Measurements from ENCODE around the gene MAX.

GRCh38 chr14:65115615-65116014 is 13.3 kb upstream of the MAX start:
- TF ChIP-seq MAX (IDR thresholded peaks at IDR 0.05) (peak; percentile 76), CTCF (IDR thresholded peaks at IDR 0.05; ENCODE audit: control extremely low read depth in 1 of 3, insufficient read depth in 1 of 3, low read depth in 1 of 3, low read length in 3 of 3) (no peak), EP300 (IDR thresholded peaks at IDR 0.05; ENCODE audit: borderline replicate concordance in 1 of 2, low read depth in 2 of 2, low read length in 2 of 2) (no peak), USF2 (IDR thresholded peaks at IDR 0.05; ENCODE audit: low read length) (no peak), BRCA1 (IDR thresholded peaks at IDR 0.05; ENCODE audit: low read depth, low read length) (no peak), TAF1 (IDR thresholded peaks at IDR 0.05; ENCODE audit: low read depth, low read length) (no peak), POLR2A (IDR thresholded peaks at IDR 0.05; ENCODE audit: control extremely low read depth in 1 of 2, low read depth in 2 of 2, low read length in 2 of 2) (no peak), SIN3A (conservative IDR thresholded peaks at IDR 0.05 in 1 of 2, IDR thresholded peaks at IDR 0.05 in 1 of 2; ENCODE audit: low read depth in 1 of 2, low read length in 2 of 2) (no peak), SP2 (IDR thresholded peaks at IDR 0.05; ENCODE audit: low read length) (no peak), KDM5A (IDR thresholded peaks at IDR 0.05; ENCODE audit: low read length) (no peak)
